ENCODE results near the gene DNAH9. TPM values are rescaled to one million over a fixed set of nuclear protein-coding genes. Genes with fewer than 3 reads are reported as not detected.

The DNAH9 gene
- total and polyA plus RNA-seq, 2 donors (not counting 1 experiment from before 2014, with no cell fraction given) = not detected

DNA sequence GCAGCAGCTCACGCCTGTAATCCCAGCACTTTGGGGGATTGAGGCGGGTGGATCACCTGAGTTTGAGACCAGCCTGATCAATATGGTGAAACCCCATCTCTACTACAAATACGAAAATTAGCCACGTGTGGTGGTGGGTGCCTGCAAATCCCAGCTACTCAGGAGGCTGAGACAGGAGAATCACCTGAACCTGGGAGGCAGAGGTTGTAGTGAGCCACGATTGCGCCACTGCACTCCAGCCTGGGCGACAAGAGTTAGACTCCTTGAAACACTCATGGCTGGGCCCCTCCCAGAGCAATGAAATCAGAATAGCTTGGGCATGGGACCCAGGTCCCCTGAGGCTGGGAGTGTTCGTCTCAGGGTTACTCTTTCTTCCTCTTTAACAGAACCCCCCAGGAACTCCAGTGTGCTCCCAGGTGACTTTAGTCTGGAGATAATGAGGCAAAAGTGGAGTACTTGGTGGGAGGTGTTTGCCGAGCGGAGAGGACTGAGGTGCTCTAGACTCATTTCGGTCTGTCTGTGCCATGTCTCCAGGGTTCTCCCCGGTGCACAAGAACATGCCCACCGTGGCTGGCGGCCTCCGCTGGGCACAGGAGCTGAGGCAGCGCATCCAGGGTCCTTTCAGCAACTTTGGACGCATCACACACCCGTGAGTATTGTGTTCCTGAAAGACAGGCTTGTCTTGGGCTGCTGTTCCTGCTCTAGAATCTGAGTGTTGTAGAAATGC is 41.6 kb downstream of the DNAH9 start:
- Histone ChIP-seq H3K9ac (ENCODE audit: low read length) (no peak overlapping the region), H3K4me3 (ENCODE audit: control extremely low read depth in 1 of 5, extremely low read depth in 1 of 5, insufficient read depth in 1 of 5, low read depth in 2 of 5, low read length in 4 of 5) (no peak overlapping the region), H3K27ac (ENCODE audit: low read length in 2 of 2) (no peak overlapping the region), H3K4me1 (ENCODE audit: control insufficient read depth in 2 of 2, insufficient read depth in 2 of 2, low read length in 2 of 2) (no peaks in the 10 kb centered on the region), H4K20me1 (ENCODE audit: control insufficient read depth, insufficient read depth, low read length, poor library complexity, severe bottlenecking) (no peaks in the 10 kb centered on the region), H3K9me3 (ENCODE audit: control extremely low read depth in 1 of 3, control insufficient read depth in 2 of 3, insufficient read depth in 1 of 3, low read length in 2 of 3) (peaks cover 0 to 14% (median 0%) of the 10 kb centered on the region in 3 donors), H2AFZ (ENCODE audit: insufficient read depth, low read depth, low read length, poor library complexity, severe bottlenecking) (no peak overlapping the region), H3K36me3 (replicated peaks in 1 of 2; ENCODE audit: control extremely low read depth in 1 of 2, control insufficient read depth in 1 of 2, extremely low read depth in 1 of 2, insufficient read depth in 2 of 2, low read length in 1 of 2) (no peaks in the 10 kb centered on the region), H3K79me2 (ENCODE audit: control insufficient read depth, insufficient read depth, low read length) (no peaks in the 10 kb centered on the region), H3K27me3 (replicated peaks in 1 of 4; ENCODE audit: control extremely low read depth in 1 of 4, control insufficient read depth in 3 of 4, insufficient read depth in 4 of 4, low read length in 3 of 4) (no peaks in the 10 kb centered on the region), H3K4me2 (replicated peaks; ENCODE audit: low read depth, low read length, poor library complexity, severe bottlenecking) (no peak overlapping the region)
- TF ChIP-seq, protein P1, sequence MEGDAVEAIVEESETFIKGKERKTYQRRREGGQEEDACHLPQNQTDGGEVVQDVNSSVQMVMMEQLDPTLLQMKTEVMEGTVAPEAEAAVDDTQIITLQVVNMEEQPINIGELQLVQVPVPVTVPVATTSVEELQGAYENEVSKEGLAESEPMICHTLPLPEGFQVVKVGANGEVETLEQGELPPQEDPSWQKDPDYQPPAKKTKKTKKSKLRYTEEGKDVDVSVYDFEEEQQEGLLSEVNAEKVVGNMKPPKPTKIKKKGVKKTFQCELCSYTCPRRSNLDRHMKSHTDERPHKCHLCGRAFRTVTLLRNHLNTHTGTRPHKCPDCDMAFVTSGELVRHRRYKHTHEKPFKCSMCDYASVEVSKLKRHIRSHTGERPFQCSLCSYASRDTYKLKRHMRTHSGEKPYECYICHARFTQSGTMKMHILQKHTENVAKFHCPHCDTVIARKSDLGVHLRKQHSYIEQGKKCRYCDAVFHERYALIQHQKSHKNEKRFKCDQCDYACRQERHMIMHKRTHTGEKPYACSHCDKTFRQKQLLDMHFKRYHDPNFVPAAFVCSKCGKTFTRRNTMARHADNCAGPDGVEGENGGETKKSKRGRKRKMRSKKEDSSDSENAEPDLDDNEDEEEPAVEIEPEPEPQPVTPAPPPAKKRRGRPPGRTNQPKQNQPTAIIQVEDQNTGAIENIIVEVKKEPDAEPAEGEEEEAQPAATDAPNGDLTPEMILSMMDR (IDR thresholded peaks at IDR 0.05) = no peak
- no peak for TF ChIP-seq EZH2 (IDR thresholded peaks at IDR 0.05; ENCODE audit: borderline replicate concordance, insufficient read depth, low read depth, low read length, poor library complexity, severe bottlenecking)
- intact Hi-C loops (cut with micrococcal nuclease) = loop anchor here (5.0 kb wide), 1 partner anchor 763 kb away; no protein-coding TSS in a partner anchor
- no peak for DNase-seq
- ChIA-PET POLR2A (no interaction called here), CTCF (no interaction called here)
- Mint-ChIP-seq H3K4me3 (no peak overlapping the region), H3K4me1 (no peaks in the 10 kb centered on the region), H3K9me3 (ENCODE audit: insufficient read depth) (peaks cover 3% of the 10 kb centered on the region), H3K27me3 (no peaks in the 10 kb centered on the region), H3K27ac (no peak overlapping the region)
- ATAC-seq (ENCODE audit: low read depth) = no peak
- 88% methylated on average over 17 of the region's 18 CpGs for WGBS (ENCODE audit: insufficient coverage)

DNA sequence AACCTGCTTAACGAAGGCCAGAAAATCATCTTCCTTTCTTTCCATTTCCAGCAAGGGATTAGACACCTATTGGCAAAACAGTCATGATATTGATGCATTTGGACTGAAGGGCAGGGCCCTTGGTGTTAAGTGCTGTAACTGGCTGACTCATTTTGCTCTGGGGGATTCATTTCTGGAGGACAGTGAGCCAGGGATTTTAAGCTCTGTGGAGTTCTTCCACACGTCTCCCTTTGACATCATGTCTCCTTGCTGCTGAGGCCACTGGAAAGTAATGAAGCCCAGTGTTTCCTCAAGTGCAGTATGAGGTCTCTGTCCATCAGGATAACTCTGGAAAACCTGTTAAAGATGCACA is 42.2 kb downstream of the DNAH9 start:
- H3K27ac ChIP-seq (ENCODE audit: low read length in 2 of 2) = no peak overlapping the region
- ChIA-PET POLR2A (no interaction called here), CTCF (no interaction called here)
- intact Hi-C loops (cut with micrococcal nuclease) = loop anchor here (5.0 kb wide), 1 partner anchor 763 kb away; no protein-coding TSS in a partner anchor
- H3K4me1 ChIP-seq (ENCODE audit: control insufficient read depth in 2 of 2, insufficient read depth in 2 of 2, low read length in 2 of 2) = no peaks in the 10 kb centered on the region
- H4K20me1 ChIP-seq (ENCODE audit: control insufficient read depth, insufficient read depth, low read length, poor library complexity, severe bottlenecking) = no peaks in the 10 kb centered on the region
- H3K36me3 ChIP-seq (replicated peaks in 1 of 2; ENCODE audit: control extremely low read depth in 1 of 2, control insufficient read depth in 1 of 2, extremely low read depth in 1 of 2, insufficient read depth in 2 of 2, low read length in 1 of 2) = no peaks in the 10 kb centered on the region
- Mint-ChIP-seq H3K27ac (no peak overlapping the region), H3K9me3 (ENCODE audit: insufficient read depth) (peaks cover 3% of the 10 kb centered on the region), H3K27me3 (no peaks in the 10 kb centered on the region), H3K4me1 (no peaks in the 10 kb centered on the region), H3K4me3 (no peak overlapping the region)
- H3K9me3 ChIP-seq (ENCODE audit: control extremely low read depth in 1 of 3, control insufficient read depth in 2 of 3, insufficient read depth in 1 of 3, low read length in 2 of 3) = peaks cover 0 to 14% (median 0%) of the 10 kb centered on the region in 3 donors
- no peak overlapping the region for H3K4me3 ChIP-seq (ENCODE audit: control extremely low read depth in 1 of 5, extremely low read depth in 1 of 5, insufficient read depth in 1 of 5, low read depth in 2 of 5, low read length in 4 of 5)
- no peak overlapping the region for H3K4me2 ChIP-seq (replicated peaks; ENCODE audit: low read depth, low read length, poor library complexity, severe bottlenecking)
- ATAC-seq (ENCODE audit: low read depth) (no peak), DNase-seq (no peak)
- 78% methylated on average over 1 of the region's 2 CpGs for WGBS (ENCODE audit: insufficient coverage)
- H3K9ac ChIP-seq (ENCODE audit: low read length) = no peak overlapping the region
- TF ChIP-seq, protein P1 (IDR thresholded peaks at IDR 0.05) = no peak
- no peak for TF ChIP-seq EZH2 (IDR thresholded peaks at IDR 0.05; ENCODE audit: borderline replicate concordance, insufficient read depth, low read depth, low read length, poor library complexity, severe bottlenecking)
- H3K79me2 ChIP-seq (ENCODE audit: control insufficient read depth, insufficient read depth, low read length) = no peaks in the 10 kb centered on the region
- H3K27me3 ChIP-seq (replicated peaks in 1 of 4; ENCODE audit: control extremely low read depth in 1 of 4, control insufficient read depth in 3 of 4, insufficient read depth in 4 of 4, low read length in 3 of 4) = no peaks in the 10 kb centered on the region
- no peak overlapping the region for H2AFZ ChIP-seq (ENCODE audit: insufficient read depth, low read depth, low read length, poor library complexity, severe bottlenecking)
